IPS-18a (cell line): ENCODE results near the gene FUT3.
"Not testable (repeated sequence)": the region's sequence is repeated elsewhere in the genome, so short reads cannot be mapped to it uniquely, and the experiment has no call there.

Experiments used
- H3K27ac ChIP-seq: one replicate; pipeline ENCODE4 v1.5.1; 2013; ENCODE audit warnings: low read length
- H3K27me3 ChIP-seq: one replicate; pipeline ENCODE4 v1.6.1; 2013; ENCODE audit warnings: mild to moderate bottlenecking, low read length; ENCODE audit not compliant: control insufficient read depth, insufficient read depth
- H3K36me3 ChIP-seq: one replicate; pipeline ENCODE4 v1.6.1; 2013; ENCODE audit warnings: low read depth, low read length; ENCODE audit not compliant: control insufficient read depth
- H3K4me1 ChIP-seq: one replicate; pipeline ENCODE4 v1.6.1; 2013; ENCODE audit warnings: low read depth, low read length; ENCODE audit not compliant: control insufficient read depth
- H3K4me3 ChIP-seq: one replicate; pipeline ENCODE4 v1.5.1; 2013; ENCODE audit warnings: low read length
- H3K9ac ChIP-seq: one replicate; pipeline ENCODE4 v1.6.1; 2013; ENCODE audit warnings: mild to moderate bottlenecking, low read length, moderate library complexity
- H3K9me3 ChIP-seq: one replicate; pipeline ENCODE4 v1.6.1; 2013; ENCODE audit warnings: low read depth, low read length; ENCODE audit not compliant: control insufficient read depth

FUT3 gene

DNA sequence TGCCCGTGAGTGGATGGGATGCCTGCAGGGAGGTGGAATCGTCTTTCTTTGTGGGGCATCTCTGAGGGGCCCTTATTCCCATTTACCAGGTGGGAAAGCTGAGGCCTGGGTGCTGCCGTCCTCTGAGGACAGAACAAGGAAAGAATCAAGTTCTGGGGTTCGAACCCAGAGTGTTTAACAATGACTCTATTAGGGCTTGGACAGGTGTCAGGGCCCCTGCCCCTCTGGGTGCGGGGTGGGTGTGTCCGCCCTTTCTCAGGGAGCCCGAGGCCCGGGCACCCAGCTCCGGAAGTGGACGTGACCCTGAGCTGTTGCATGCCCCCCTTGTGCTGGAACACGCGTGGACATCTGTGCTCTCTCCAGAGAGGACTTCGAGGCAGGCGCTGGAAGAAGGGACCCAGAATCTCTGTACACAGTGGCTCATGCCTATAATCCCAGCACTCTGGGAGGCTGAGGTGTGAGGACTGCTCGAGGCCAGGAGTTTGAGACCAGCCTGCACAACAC lies 41.6 kb upstream of the FUT3 start:
- Histone ChIP-seq H3K9me3 (no peaks in the 10 kb centered on the region), H3K4me3 (no peak overlapping the region), H3K9ac (no peak overlapping the region), H3K27ac (no peak overlapping the region), H3K36me3 (peaks cover 6% of the 10 kb centered on the region), H3K4me1 (no peaks in the 10 kb centered on the region), H3K27me3 (no peaks in the 10 kb centered on the region)

- no peaks in the 10 kb centered on the region for H3K4me1 ChIP-seq
- H3K9me3 ChIP-seq, result no peaks in the 10 kb centered on the region
- no peaks in the 10 kb centered on the region for H3K27me3 ChIP-seq
- no peak overlapping the region for H3K4me3 ChIP-seq
- H3K27ac ChIP-seq, result no peak overlapping the region
- H3K36me3 ChIP-seq, result peaks cover 6% of the 10 kb centered on the region
- H3K9ac ChIP-seq, result no peak overlapping the region
Observed at GRCh38 chr19:5891938-5892771, 40.9 kb upstream of the FUT3 start.

- Histone ChIP-seq H3K9me3 (no peaks in the 10 kb centered on the region), H3K36me3 (peaks cover 6% of the 10 kb centered on the region), H3K27ac (no peak overlapping the region), H3K27me3 (no peaks in the 10 kb centered on the region), H3K4me1 (no peaks in the 10 kb centered on the region), H3K9ac (no peak overlapping the region), H3K4me3 (no peak overlapping the region)
Observed at GRCh38 chr19:5891572-5891937, 40.3 kb upstream of the FUT3 start.

GRCh38 chr19:5890099-5890498 lies 38.9 kb upstream of the FUT3 start:
- no peak overlapping the region for H3K9ac ChIP-seq
- no peak overlapping the region for H3K27ac ChIP-seq
- H3K4me1 ChIP-seq, result no peaks in the 10 kb centered on the region
- H3K4me3 ChIP-seq, result no peak overlapping the region
- no peaks in the 10 kb centered on the region for H3K9me3 ChIP-seq
- no peaks in the 10 kb centered on the region for H3K36me3 ChIP-seq
- H3K27me3 ChIP-seq, result no peaks in the 10 kb centered on the region

GRCh38 chr19:5889288-5889971 lies 38.2 kb upstream of the FUT3 start:
- H3K4me1 ChIP-seq, result no peaks in the 10 kb centered on the region
- no peaks in the 10 kb centered on the region for H3K9me3 ChIP-seq
- no peak overlapping the region for H3K4me3 ChIP-seq
- H3K9ac ChIP-seq, result no peak overlapping the region
- H3K27ac ChIP-seq, result no peak overlapping the region
- H3K36me3 ChIP-seq, result no peaks in the 10 kb centered on the region
- H3K27me3 ChIP-seq, result no peaks in the 10 kb centered on the region

DNA sequence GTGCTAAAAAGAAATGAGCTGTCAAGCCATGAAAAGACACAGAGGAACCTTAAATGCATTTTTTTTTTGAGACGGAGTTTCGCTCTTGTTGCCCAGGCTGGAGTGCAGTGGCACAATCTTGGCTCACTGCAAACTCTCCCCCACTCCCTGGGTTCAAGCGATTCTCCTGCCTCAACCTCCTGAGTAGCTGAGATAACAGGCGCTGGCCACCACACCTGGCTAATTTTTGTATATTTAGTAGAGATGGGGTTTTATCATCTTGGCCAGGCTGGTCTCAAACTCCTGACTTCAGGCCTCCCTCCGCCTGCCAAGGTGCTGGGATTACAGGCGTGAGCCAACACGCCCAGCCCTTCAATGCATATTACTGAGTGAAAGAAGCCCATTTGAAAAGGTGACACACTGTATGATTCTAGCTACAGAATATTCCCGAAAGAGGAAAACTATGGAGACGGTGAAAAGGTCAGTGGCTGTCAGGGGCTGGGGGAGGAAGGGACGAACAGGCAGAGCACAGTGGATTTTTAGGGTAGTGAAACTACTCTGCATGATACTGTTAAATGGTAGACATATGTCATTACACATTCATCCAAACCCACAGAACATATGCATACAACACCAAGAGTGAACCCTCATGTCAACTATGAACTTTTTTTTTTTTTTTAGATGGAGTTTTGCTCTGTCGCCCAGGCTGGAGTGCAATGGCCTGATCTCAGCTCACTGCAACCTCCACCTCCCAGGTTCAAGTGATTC lies 33.0 kb upstream of the FUT3 start:
- not testable (repeated sequence) for H3K4me1 ChIP-seq, H3K4me3 ChIP-seq, H3K9ac ChIP-seq, H3K36me3 ChIP-seq, H3K27ac ChIP-seq, H3K9me3 ChIP-seq, H3K27me3 ChIP-seq

DNA sequence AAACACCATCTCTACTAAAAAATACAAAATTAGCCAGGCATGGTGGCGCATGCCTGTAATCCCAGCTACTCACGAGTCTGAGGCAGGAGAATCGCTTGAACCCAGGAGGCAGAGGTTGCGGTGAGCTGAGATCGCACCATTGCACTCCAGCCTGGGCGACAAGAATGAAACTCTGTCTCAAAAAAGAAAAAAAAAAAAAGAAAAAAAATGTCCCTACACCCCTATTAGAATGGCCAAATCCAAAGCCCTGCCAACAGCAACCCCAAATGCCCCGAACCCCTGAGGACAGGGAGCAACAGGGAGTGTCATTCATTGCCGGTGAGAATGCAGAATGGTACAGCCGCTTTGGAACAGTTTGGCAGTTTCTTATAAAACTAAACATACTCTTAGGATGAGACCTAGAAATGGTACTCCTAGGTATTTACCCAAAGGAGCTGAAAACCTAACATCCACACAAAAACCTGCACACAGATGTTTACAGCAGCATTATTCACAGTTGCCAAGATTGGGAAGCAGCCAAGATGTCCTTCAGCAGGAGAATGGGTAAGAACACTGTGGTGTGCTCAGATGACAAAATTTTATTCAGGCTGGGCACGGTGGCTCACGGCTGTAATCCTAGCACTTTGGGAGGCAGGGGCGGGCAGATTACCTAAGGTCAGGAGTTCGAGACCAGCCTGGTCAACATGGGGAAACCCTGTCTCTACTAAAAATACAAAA lies 32.1 kb upstream of the FUT3 start:
- not testable (repeated sequence) for H3K4me3 ChIP-seq, H3K36me3 ChIP-seq, H3K9ac ChIP-seq, H3K27me3 ChIP-seq, H3K9me3 ChIP-seq, H3K4me1 ChIP-seq, H3K27ac ChIP-seq

DNA sequence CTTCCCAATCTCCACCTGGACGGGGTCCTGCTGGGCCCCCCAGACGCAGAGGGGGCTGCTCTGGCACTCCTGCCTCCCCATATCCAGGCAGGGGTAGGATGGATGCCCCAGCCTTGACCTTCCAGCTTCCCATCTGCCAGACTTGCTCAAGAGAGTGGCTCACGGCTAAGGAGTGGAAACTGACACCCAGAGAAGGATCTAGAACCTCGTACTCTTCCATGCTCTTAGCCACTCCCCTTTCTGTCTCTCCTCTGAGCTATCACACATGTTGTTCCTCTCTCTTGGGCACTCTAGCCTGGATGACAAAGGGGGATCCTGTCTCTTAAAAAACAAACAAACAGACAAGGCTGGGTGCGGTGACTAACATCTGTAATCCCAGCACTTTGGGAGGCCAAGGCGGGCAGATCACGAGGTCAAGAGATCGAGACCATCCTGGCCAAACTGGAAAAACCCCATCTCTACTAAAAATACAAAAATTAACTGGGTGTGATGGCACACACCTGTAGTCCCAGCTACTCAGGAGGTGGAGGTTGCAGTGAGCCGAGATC lies 31.2 kb upstream of the FUT3 start:
- Histone ChIP-seq H3K27me3 (no peaks in the 10 kb centered on the region), H3K9me3 (no peaks in the 10 kb centered on the region), H3K4me3 (no peak overlapping the region), H3K9ac (no peak overlapping the region), H3K36me3 (no peaks in the 10 kb centered on the region), H3K27ac (no peak overlapping the region), H3K4me1 (peaks cover 10% of the 10 kb centered on the region)

DNA sequence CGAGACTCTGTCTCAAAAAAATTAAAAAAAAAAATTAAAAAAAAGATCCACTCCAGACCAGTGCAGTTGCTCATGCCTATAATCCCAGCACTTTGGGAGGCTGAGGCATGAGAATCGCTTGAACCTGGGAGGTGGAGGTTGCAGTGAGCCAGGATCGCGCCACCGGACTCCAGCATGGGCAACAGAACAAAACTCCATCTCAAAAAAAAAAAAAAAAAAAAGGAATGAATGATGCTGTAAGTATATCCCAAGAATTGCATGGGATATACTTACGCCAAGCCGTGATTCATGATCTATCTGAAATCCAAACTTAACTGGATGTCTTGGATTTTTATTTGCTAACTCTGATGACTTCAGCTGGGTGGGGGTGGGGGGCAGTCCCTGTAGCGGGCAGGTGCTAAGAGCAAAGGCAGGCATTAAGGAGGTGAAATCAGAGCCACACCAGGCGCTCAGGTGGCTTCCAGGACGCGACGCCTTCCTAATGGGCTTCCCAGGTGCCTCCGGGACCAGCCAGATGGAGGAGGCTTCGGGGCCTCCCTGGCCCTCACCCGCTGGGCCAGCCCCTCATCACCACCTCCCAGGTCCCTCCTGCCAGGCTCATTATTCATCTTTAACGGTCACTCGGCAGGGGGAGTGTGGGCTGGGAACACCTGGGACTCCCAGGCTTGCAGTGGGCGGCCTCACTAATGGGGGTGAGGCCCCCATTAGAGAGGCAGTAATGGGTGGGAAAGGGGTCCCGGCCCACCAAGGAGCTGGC lies 30.5 kb upstream of the FUT3 start:
- Histone ChIP-seq H3K27ac (no peak overlapping the region), H3K27me3 (no peaks in the 10 kb centered on the region), H3K36me3 (no peaks in the 10 kb centered on the region), H3K9ac (no peak overlapping the region), H3K4me1 (peaks cover 10% of the 10 kb centered on the region), H3K4me3 (no peak overlapping the region), H3K9me3 (no peaks in the 10 kb centered on the region)

GRCh38 chr19:5880604-5881078 lies 29.4 kb upstream of the FUT3 start:
- Histone ChIP-seq H3K4me3 (no peak overlapping the region), H3K4me1 (peaks cover 10% of the 10 kb centered on the region), H3K9me3 (no peaks in the 10 kb centered on the region), H3K27ac (no peak overlapping the region), H3K9ac (no peak overlapping the region), H3K36me3 (no peaks in the 10 kb centered on the region), H3K27me3 (no peaks in the 10 kb centered on the region)
